GM19023 (cell line): Measurements from ENCODE around the gene TRABD2A.

Source experiments
- ATAC-seq: cut with Tn5 transposase; IDR thresholded peaks from one replicate; pipeline ENCODE4 v1.9.1; 2021; ENCODE audit warnings: mild to moderate bottlenecking, moderate library complexity; ENCODE audit not compliant: unreplicated experiment

Gene TRABD2A

GRCh38 chr2:84827978-84828575 lies 52.8 kb downstream of the TRABD2A start:
- no peak for ATAC-seq

GRCh38 chr2:84823788-84824187 lies 57.1 kb downstream of the TRABD2A start:
- ATAC-seq: no peak

- no peak for ATAC-seq
Observed at GRCh38 chr2:84823229-84823628, 57.7 kb downstream of the TRABD2A start.

- ATAC-seq: no peak
Observed at GRCh38 chr2:84821806-84822205, 59.1 kb downstream of the TRABD2A start.

- ATAC-seq: peak; percentile 90
Observed at GRCh38 chr2:84817239-84817655, 63.6 kb downstream of the TRABD2A start.

- ATAC-seq: peak; percentile 69
Observed at GRCh38 chr2:84816426-84817026, 64.4 kb downstream of the TRABD2A start.

GRCh38 chr2:84815146-84815545 lies 65.7 kb downstream of the TRABD2A start:
- ATAC-seq: no peak

GRCh38 chr2:84811839-84812431 lies 68.9 kb downstream of the TRABD2A start:
- no peak for ATAC-seq

- ATAC-seq: no peak
Observed at GRCh38 chr2:84808279-84808678, 72.6 kb downstream of the TRABD2A start.

- no peak for ATAC-seq
Observed at GRCh38 chr2:84807063-84807485, 73.8 kb downstream of the TRABD2A start.

- ATAC-seq: no peak
Observed at GRCh38 chr2:84805250-84805958, 75.5 kb downstream of the TRABD2A start.

GRCh38 chr2:84801811-84802210 lies 79.1 kb downstream of the TRABD2A start:
- ATAC-seq: no peak

- peak; percentile 66 for ATAC-seq
Observed at GRCh38 chr2:84800194-84800805, 80.6 kb downstream of the TRABD2A start.

- ATAC-seq: peak; percentile 16
Observed at GRCh38 chr2:84799772-84800171, 81.1 kb downstream of the TRABD2A start.

GRCh38 chr2:84797271-84797670 lies 83.6 kb downstream of the TRABD2A start:
- ATAC-seq: no peak

- ATAC-seq: no peak
Observed at GRCh38 chr2:84796798-84797197, 84.1 kb downstream of the TRABD2A start.

- ATAC-seq: no peak
Observed at GRCh38 chr2:84793641-84794040, 87.2 kb downstream of the TRABD2A start.

- no peak for ATAC-seq
Observed at GRCh38 chr2:84792856-84793522, 87.9 kb downstream of the TRABD2A start.

- ATAC-seq: no peak
Observed at GRCh38 chr2:84788498-84788897, 92.4 kb downstream of the TRABD2A start.

GRCh38 chr2:84788027-84788426 lies 92.9 kb downstream of the TRABD2A start:
- ATAC-seq: no peak

- ATAC-seq: no peak
Observed at GRCh38 chr2:84786601-84787000, 94.3 kb downstream of the TRABD2A start.
